HFF-Myc (cell line): Measurements from ENCODE around the gene TTF2.

Source experiments
- DNase-seq: peaks from one replicate; pipeline ENCODE4 v3.0.0-alpha.2; 2011; ENCODE audit warnings: low read depth; ENCODE audit errors: extremely low read depth
- H3K4me3 ChIP-seq: replicated peaks from 2 replicates; pipeline ENCODE4 v1.5.1; 2011; ENCODE audit warnings: low read depth, mild to moderate bottlenecking, control low read depth, low read length
- TF ChIP-seq, protein P1 (sequence below): IDR thresholded peaks from 2 replicates; pipeline ENCODE4 v1.5.1; 2012; ENCODE audit warnings: mild to moderate bottlenecking, low read depth, low read length, control low read depth; ENCODE audit errors: missing control alignments

The TTF2 gene

DNA sequence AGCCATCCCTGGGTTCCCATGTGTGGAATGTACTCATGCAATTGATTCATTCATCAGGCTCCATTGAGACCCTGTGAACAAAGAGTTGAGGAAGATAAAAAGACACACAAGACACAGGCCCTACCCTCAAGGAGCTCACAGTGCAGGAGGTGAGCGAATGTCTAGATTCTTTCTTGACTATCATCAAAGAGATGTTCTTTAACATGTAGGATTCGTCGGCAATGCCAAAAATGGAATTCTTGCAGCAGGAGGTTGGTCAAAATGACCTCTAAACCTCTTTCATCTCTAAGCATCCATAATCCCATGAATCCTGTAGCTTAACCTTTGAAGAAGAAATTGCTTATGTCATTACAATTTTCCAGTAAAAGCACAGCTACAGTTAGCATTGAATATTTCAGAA lies 27.9 kb upstream of the TTF2 start:
- H3K4me3 ChIP-seq: no peak overlapping the region
- no peak for DNase-seq
- TF ChIP-seq, protein P1, sequence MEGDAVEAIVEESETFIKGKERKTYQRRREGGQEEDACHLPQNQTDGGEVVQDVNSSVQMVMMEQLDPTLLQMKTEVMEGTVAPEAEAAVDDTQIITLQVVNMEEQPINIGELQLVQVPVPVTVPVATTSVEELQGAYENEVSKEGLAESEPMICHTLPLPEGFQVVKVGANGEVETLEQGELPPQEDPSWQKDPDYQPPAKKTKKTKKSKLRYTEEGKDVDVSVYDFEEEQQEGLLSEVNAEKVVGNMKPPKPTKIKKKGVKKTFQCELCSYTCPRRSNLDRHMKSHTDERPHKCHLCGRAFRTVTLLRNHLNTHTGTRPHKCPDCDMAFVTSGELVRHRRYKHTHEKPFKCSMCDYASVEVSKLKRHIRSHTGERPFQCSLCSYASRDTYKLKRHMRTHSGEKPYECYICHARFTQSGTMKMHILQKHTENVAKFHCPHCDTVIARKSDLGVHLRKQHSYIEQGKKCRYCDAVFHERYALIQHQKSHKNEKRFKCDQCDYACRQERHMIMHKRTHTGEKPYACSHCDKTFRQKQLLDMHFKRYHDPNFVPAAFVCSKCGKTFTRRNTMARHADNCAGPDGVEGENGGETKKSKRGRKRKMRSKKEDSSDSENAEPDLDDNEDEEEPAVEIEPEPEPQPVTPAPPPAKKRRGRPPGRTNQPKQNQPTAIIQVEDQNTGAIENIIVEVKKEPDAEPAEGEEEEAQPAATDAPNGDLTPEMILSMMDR: no peak

DNA sequence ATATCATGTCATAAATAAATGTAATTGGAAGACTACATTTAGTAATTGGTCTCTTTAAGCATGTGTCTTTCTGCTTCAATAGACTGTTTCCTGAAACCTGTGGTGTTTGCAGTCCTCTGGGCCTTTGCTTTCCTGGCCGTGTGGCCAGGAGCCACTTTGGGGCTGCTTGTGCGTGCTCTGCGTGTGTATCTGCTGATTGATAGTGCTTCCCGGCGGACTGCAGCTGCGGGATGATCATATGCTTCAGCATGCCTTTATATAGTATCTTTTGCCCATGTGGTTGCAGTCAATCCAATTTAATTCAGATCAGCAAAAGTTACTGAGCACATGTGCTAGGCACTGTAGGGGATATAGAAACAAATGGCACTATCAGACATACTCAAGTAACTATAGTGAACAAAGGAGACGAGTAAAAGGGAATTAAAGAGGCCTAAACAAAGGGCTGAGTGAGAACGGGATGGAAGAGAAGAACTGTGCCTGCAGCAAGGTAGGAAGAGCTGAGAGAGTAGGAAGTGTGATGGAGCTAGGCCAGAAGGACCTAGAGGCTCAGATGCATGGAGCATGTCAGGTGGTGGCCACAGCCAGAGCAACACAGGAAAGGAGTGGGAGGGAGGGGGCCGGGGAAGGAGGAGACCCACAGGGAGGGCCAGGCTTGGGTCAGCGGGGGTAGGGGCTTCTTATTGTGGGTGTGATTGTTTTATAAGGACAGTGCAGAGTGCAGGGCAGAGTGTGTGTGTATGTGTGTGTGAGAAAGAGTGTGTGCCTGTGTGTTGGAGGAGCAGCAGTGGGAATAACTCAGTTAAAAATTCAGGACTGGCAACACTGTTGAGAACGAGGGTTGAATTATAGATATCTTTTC lies 27.2 kb upstream of the TTF2 start:
- no peak overlapping the region for H3K4me3 ChIP-seq
- TF ChIP-seq, protein P1: no peak
- no peak for DNase-seq

DNA sequence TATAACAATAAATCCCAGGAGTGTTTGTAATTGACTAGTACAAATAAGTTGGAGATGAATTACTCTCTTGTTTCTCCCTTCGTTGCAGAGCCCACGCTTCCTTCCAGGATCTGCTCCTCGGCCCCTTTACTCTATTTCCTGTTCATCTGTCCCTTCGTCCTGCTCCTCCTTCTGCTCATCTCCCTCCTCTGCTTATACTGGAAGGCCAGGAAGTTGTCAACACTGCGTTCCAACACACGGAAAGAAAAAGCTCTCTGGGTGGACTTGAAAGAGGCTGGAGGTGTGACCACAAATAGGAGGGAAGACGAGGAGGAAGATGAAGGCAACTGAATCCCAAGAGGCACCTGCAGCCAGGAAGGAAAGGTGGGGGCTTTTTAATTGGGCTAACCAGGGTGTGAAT lies 26.4 kb upstream of the TTF2 start:
- H3K4me3 ChIP-seq: no peak overlapping the region
- DNase-seq: no peak
- TF ChIP-seq, protein P1: no peak

DNA sequence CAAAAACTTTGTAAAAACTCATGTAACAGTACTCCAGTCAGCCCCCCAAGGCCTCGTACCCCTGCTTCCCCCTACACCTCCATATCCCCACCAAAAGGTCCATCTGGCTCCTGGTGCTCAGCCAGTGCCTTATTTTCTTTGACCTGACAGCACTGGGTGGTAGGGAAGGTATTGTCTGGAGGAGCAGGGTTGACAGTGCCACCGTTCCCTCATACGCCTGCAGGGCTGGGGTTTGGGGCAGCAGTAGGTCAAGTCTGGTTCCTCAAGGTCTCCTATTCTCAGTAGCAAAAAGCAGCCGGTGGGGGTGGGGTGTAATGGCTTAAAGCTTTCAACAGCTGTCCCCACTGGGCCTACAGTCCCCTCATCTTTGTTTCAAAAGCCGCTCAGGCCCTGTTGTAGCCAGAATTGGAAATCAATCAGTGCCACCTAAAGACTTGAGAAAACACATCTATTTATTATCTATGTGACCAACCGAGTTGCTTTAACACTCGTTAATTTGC lies 25.3 kb upstream of the TTF2 start:
- DNase-seq: no peak
- TF ChIP-seq, protein P1: no peak
- no peak overlapping the region for H3K4me3 ChIP-seq

DNA sequence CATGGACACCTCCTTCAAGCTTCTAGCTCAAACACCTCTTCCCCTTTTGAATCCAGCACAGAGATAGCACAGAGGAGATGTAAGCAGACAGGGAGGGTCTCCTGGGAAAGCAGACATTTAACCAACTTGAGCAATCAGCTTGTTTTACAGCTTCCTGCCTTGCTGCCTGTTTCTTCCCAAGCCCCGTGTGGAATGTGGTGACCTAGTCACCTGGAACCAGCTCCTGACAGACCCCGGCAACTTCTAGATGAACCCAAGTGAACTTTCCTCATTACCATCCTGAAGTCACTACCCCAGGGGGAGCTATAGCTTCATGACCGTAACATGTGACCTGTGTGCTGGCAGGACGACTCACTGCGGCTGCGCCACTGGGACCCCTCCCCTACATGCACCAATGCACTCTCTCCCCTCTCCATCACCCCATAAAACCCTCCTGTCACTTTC lies 24.1 kb upstream of the TTF2 start:
- DNase-seq: no peak
- TF ChIP-seq, protein P1: no peak
- no peak overlapping the region for H3K4me3 ChIP-seq

DNA sequence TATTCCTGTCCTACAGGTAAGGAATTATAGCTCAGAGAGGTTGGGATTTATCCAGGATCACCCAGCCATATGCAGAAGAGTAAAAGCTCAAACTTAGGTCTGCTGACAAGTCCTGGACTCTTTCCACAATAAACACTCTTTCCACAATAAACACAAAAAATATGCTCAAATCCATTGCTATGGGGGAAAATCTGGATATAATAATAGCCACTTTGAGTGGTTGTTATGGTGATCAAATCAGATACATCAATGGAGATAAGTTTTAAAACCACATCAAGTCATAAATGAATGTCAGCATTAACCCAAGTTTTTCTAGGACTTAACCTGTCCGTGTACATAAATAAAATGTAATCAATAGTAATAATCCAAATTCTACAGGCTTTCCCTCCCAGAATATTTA lies 22.3 kb upstream of the TTF2 start:
- no peak overlapping the region for H3K4me3 ChIP-seq
- no peak for DNase-seq
- TF ChIP-seq, protein P1: no peak
